Natural killer cell (primary cell): ENCODE data around the gene NAALAD2. TPM values are rescaled to one million over a fixed set of nuclear protein-coding genes. Genes with fewer than 3 reads are reported as not detected.

Experiments
- ATAC-seq, 3 donors: fragments of 150-1000 bp in 2 of 3; fragments of 200-7000 bp in 1 of 3; cut with Tn5 transposase; 1 replicate in 1 of 3; 2 replicates in 2 of 3; pipeline ENCODE4 v1.10.0; 2021; ENCODE audit warnings: mild to moderate bottlenecking in 2 of 3, moderate library complexity in 2 of 3
- DNase-seq, 2 donors: peaks; one replicate each; pipeline versions ENCODE4 v3.0.0 to v3.0.0-alpha.2; 2013 to 2021; ENCODE audit warnings: mixed read lengths in 1 of 2
- H3K27ac ChIP-seq: one replicate; pipeline ENCODE4 v1.5.1; 2013; ENCODE audit warnings: mild to moderate bottlenecking, low read length
- H3K27me3 ChIP-seq: one replicate; pipeline ENCODE4 v1.6.1; 2013; ENCODE audit warnings: low read length; ENCODE audit not compliant: control insufficient read depth, insufficient read depth
- H3K36me3 ChIP-seq: one replicate; pipeline ENCODE4 v1.6.1; 2013; ENCODE audit warnings: low read length; ENCODE audit not compliant: control insufficient read depth, insufficient read depth
- H3K4me1 ChIP-seq: one replicate; pipeline ENCODE4 v1.6.1; 2013; ENCODE audit warnings: low read length; ENCODE audit not compliant: control insufficient read depth, insufficient read depth
- H3K4me3 ChIP-seq: one replicate; pipeline ENCODE4 v1.5.1; 2013; ENCODE audit warnings: low read length
- H3K9me3 ChIP-seq: one replicate; pipeline ENCODE4 v1.6.1; 2013; ENCODE audit warnings: low read length; ENCODE audit not compliant: control insufficient read depth, insufficient read depth
- H3K27ac Mint-ChIP-seq, 2 donors: one replicate each; pipeline ENCODE4 v1.8.0; 2022; ENCODE audit warnings: mild to moderate bottlenecking in 2 of 2, mixed read lengths in 2 of 2, moderate library complexity in 1 of 2
- H3K27me3 Mint-ChIP-seq, 2 donors: one replicate each; pipeline ENCODE4 v1.8.0; 2022; ENCODE audit warnings: low read depth in 2 of 2, mixed read lengths in 2 of 2
- H3K36me3 Mint-ChIP-seq: one replicate; pipeline ENCODE4 v1.8.0; 2022; ENCODE audit warnings: mixed read lengths
- H3K4me1 Mint-ChIP-seq, 2 donors: one replicate each; pipeline ENCODE4 v1.8.0; 2022; ENCODE audit warnings: mixed read lengths in 2 of 2
- H3K4me3 Mint-ChIP-seq: one replicate; pipeline ENCODE4 v1.8.0; 2022; ENCODE audit warnings: mild to moderate bottlenecking, moderate library complexity, mixed read lengths
- H3K9me3 Mint-ChIP-seq, 2 donors: one replicate each; pipeline ENCODE4 v1.8.0; 2022; ENCODE audit warnings: mixed read lengths in 2 of 2
- CTCF ChIP-seq: fragments of 200-600 bp; IDR thresholded peaks from one replicate; pipeline ENCODE4 v1.8.0; 2022; ENCODE audit warnings: antibody characterized with exemption
- WGBS: methylation state at CpG from one replicate; pipeline ENCODE4 v1.1.7; 2013; ENCODE audit warnings: missing lambda C conversion rate; ENCODE audit not compliant: insufficient coverage; 5-methylcytosine and 5-hydroxymethylcytosine counted together
- intact Hi-C: fragments of 100-400 bp; cut with micrococcal nuclease; formaldehyde crosslinking; loops from one replicate; pipeline ENCODE4 v1.14.2; 2022
- total RNA-seq, 4 donors: library from RNA; stranded (reverse); fragments of 120-200 nt in 1 of 4; gene quantifications; one replicate each; pipeline versions ENCODE4 v1.2.3 to v1.2.4, GENCODE V29; 2013 to 2022

Gene NAALAD2
- total RNA-seq, 3 donors from 2014 or later (not counting 1 experiment from before 2014, with no cell fraction given), result not detected

- no peak overlapping the region for H3K27ac Mint-ChIP-seq
- intact Hi-C loops, result no loop called here
- H3K4me1 Mint-ChIP-seq, result no peaks in the 10 kb centered on the region
- DNase-seq, result no peak
- peaks cover 0 to 3% of the 10 kb centered on the region in 2 donors for H3K9me3 Mint-ChIP-seq
- no peaks in the 10 kb centered on the region for H3K4me1 ChIP-seq
- H3K27ac ChIP-seq, result no peak overlapping the region
- no peaks in the 10 kb centered on the region for H3K36me3 ChIP-seq
- no peak overlapping the region for H3K4me3 ChIP-seq
- TF ChIP-seq CTCF, result no peak
- H3K36me3 Mint-ChIP-seq, result no peaks in the 10 kb centered on the region
- H3K4me3 Mint-ChIP-seq, result no peak overlapping the region
- no peaks in the 10 kb centered on the region for H3K27me3 ChIP-seq
- no peak for ATAC-seq
- H3K9me3 ChIP-seq, result no peaks in the 10 kb centered on the region
- peaks cover 0 to 7% of the 10 kb centered on the region in 2 donors for H3K27me3 Mint-ChIP-seq
Observed at GRCh38 chr11:90171359-90171758, 36.9 kb downstream of the NAALAD2 start.

GRCh38 chr11:90176069-90176468 is 41.6 kb downstream of the NAALAD2 start:
- no peak for TF ChIP-seq CTCF
- intact Hi-C loops, result no loop called here
- no peaks in the 10 kb centered on the region for H3K27me3 ChIP-seq
- H3K4me1 ChIP-seq, result no peaks in the 10 kb centered on the region
- no peak overlapping the region for H3K4me3 Mint-ChIP-seq
- peaks cover 0 to 3% of the 10 kb centered on the region in 2 donors for H3K9me3 Mint-ChIP-seq
- H3K27ac Mint-ChIP-seq, result no peak overlapping the region
- WGBS, result 100% methylated on average over 1 of the region's 1 CpG
- no peaks in the 10 kb centered on the region for H3K9me3 ChIP-seq
- DNase-seq, result no peak
- no peaks in the 10 kb centered on the region for H3K4me1 Mint-ChIP-seq
- H3K36me3 Mint-ChIP-seq, result no peaks in the 10 kb centered on the region
- peaks cover 0 to 7% of the 10 kb centered on the region in 2 donors for H3K27me3 Mint-ChIP-seq
- no peak overlapping the region for H3K27ac ChIP-seq
- ATAC-seq, result no peak
- H3K4me3 ChIP-seq, result no peak overlapping the region
- no peaks in the 10 kb centered on the region for H3K36me3 ChIP-seq

- H3K4me1 ChIP-seq, result no peaks in the 10 kb centered on the region
- no peak overlapping the region for H3K4me3 Mint-ChIP-seq
- no peaks in the 10 kb centered on the region for H3K9me3 ChIP-seq
- no peaks in the 10 kb centered on the region for H3K4me1 Mint-ChIP-seq
- H3K27ac ChIP-seq, result no peak overlapping the region
- H3K36me3 Mint-ChIP-seq, result no peaks in the 10 kb centered on the region
- TF ChIP-seq CTCF, result no peak
- no peaks in the 10 kb centered on the region for H3K27me3 Mint-ChIP-seq
- intact Hi-C loops, result no loop called here
- no peak for ATAC-seq
- no peak for DNase-seq
- H3K4me3 ChIP-seq, result no peak overlapping the region
- no peaks in the 10 kb centered on the region for H3K9me3 Mint-ChIP-seq
- no peaks in the 10 kb centered on the region for H3K27me3 ChIP-seq
- H3K36me3 ChIP-seq, result no peaks in the 10 kb centered on the region
- H3K27ac Mint-ChIP-seq, result no peak overlapping the region
- no CpG with 5 or more reads among the region's 2 CpGs for WGBS
Observed at GRCh38 chr11:90178751-90179150, 44.3 kb downstream of the NAALAD2 start.

GRCh38 chr11:90179923-90180322 is 45.5 kb downstream of the NAALAD2 start:
- no peaks in the 10 kb centered on the region for H3K27me3 Mint-ChIP-seq
- no peak for TF ChIP-seq CTCF

More at GRCh38 chr11:90179923-90180322, 45.5 kb downstream of the NAALAD2 start:
- no peaks in the 10 kb centered on the region for H3K9me3 ChIP-seq
- no peaks in the 10 kb centered on the region for H3K4me1 ChIP-seq
- ATAC-seq (no peak), DNase-seq (no peak)
- H3K9me3 Mint-ChIP-seq, result no peaks in the 10 kb centered on the region
- H3K27ac ChIP-seq, result no peak overlapping the region
- H3K27ac Mint-ChIP-seq, result no peak overlapping the region
- no peaks in the 10 kb centered on the region for H3K36me3 Mint-ChIP-seq
- intact Hi-C loops, result no loop called here
- H3K4me3 ChIP-seq, result no peak overlapping the region
- no peaks in the 10 kb centered on the region for H3K27me3 ChIP-seq
- no peaks in the 10 kb centered on the region for H3K4me1 Mint-ChIP-seq
- 76% methylated on average over 2 of the region's 2 CpGs for WGBS
- H3K4me3 Mint-ChIP-seq, result no peak overlapping the region
- no peaks in the 10 kb centered on the region for H3K36me3 ChIP-seq
